ENCODE results near the gene BACE1. TPM values are rescaled to one million over a fixed set of nuclear protein-coding genes. Genes with fewer than 3 reads are reported as not detected.

Gene BACE1
- total RNA-seq, 1 experiment from 2014 or later, result 9.6 TPM

DNA sequence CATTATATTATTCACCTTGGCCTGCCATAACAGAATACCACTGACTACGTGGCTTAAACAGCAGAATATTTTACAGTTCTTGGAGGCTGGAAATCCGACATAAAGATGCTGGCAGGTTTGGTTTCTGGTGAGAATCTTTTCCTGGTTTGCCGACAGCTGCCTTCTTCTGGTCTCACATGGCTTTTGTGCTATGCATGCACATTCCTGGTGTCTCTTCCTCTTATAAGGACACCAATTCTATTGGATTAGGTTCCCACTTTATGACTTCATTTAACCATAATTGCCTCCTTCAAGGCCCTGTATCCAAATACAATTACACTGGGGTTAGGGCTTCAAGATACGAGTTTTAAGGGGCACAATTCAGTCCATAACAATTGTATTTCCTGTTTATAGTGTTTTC is 66.5 kb downstream of the BACE1 start:
- ChIA-PET CTCF (no interaction called here), POLR2A (ENCODE audit: unreplicated experiment) (no interaction called here)
- Histone ChIP-seq H3F3A (ENCODE audit: insufficient read depth, low read depth) (no peaks in the 10 kb centered on the region), H4K20me1 (ENCODE audit: insufficient read depth) (no peaks in the 10 kb centered on the region), H3K9me3 (ENCODE audit: insufficient read depth, low read depth) (no peaks in the 10 kb centered on the region), H3K9me2 (ENCODE audit: insufficient read depth) (no peaks in the 10 kb centered on the region), H3K4me2 (no peak overlapping the region), H2AFZ (no peak overlapping the region), H3K4me1 (replicated peaks; ENCODE audit: insufficient read depth) (no peaks in the 10 kb centered on the region), H3K27ac (no peak overlapping the region), H3K27me3 (ENCODE audit: insufficient read depth, low read depth) (no peaks in the 10 kb centered on the region), H3K36me3 (ENCODE audit: low read depth) (peaks cover 22% of the 10 kb centered on the region), H3K4me3 (no peak overlapping the region), H3K79me2 (ENCODE audit: low read depth) (no peaks in the 10 kb centered on the region)
- no peak for TF ChIP-seq CTCF (conservative IDR thresholded peaks at IDR 0.05)
- no peak for TF ChIP-seq EZH2 (IDR thresholded peaks at IDR 0.05; ENCODE audit: low read depth)
- DNase-seq, result no peak
- intact Hi-C loops (cut with micrococcal nuclease; ENCODE audit: unreplicated experiment), result no loop called here
- BruUV-seq (replicated peaks), result no TSS peak

- TF ChIP-seq EZH2 (IDR thresholded peaks at IDR 0.05; ENCODE audit: low read depth) (no peak), CTCF (conservative IDR thresholded peaks at IDR 0.05) (no peak)
- Histone ChIP-seq H3K9me3 (ENCODE audit: insufficient read depth, low read depth) (no peaks in the 10 kb centered on the region), H3K27me3 (ENCODE audit: insufficient read depth, low read depth) (no peaks in the 10 kb centered on the region), H3K79me2 (ENCODE audit: low read depth) (no peaks in the 10 kb centered on the region), H3K4me2 (no peak overlapping the region), H4K20me1 (ENCODE audit: insufficient read depth) (no peaks in the 10 kb centered on the region), H3K9me2 (ENCODE audit: insufficient read depth) (no peaks in the 10 kb centered on the region), H3K4me3 (no peak overlapping the region), H3K27ac (no peak overlapping the region), H3F3A (ENCODE audit: insufficient read depth, low read depth) (no peaks in the 10 kb centered on the region), H2AFZ (no peak overlapping the region), H3K4me1 (replicated peaks; ENCODE audit: insufficient read depth) (no peaks in the 10 kb centered on the region), H3K36me3 (ENCODE audit: low read depth) (peaks cover 26% of the 10 kb centered on the region)
- DNase-seq, result no peak
- no TSS peak for BruUV-seq (replicated peaks)
- POLR2A ChIA-PET (ENCODE audit: unreplicated experiment), result interaction anchor here (0.6 kb wide), 1 partner anchor 104 kb away, joined by 17 read pairs; the partner anchor contains the start of gene PAFAH1B2
- intact Hi-C loops (cut with micrococcal nuclease; ENCODE audit: unreplicated experiment), result no loop called here
- CTCF ChIA-PET, result no interaction called here
These were observed 67.7 kb downstream of the BACE1 start for GRCh38 chr11:117248341-117248740.

DNA sequence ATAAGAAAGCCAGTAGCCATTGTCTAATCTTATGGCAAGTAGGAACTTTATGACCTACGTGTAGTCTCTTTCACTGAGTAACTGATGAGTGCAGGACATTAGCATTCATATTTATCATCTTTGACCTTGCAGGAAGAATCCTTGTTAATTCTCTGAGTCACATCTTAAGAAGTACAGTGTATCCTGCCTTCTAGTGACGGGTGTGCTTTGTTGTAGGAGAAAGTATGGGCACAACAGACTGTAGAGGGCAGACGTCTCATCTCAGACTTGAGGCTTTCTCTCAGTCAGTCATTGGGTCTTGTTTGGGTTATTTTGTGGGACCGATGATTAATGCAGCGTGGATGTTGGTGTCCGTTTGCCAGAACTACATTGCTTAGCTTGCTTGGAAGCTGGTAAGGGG is 76.8 kb downstream of the BACE1 start:
- H3K36me3 ChIP-seq (ENCODE audit: low read depth), result peaks cover 7% of the 10 kb centered on the region
- H4K20me1 ChIP-seq (ENCODE audit: insufficient read depth), result no peaks in the 10 kb centered on the region
- H3K9me3 ChIP-seq (ENCODE audit: insufficient read depth, low read depth), result no peaks in the 10 kb centered on the region

More for the DNA sequence above, 76.8 kb downstream of the BACE1 start:
- no peaks in the 10 kb centered on the region for H3K4me1 ChIP-seq (replicated peaks; ENCODE audit: insufficient read depth)
- no peak overlapping the region for H3K27ac ChIP-seq
- H3K4me2 ChIP-seq, result no peak overlapping the region
- no peak for TF ChIP-seq EZH2 (IDR thresholded peaks at IDR 0.05; ENCODE audit: low read depth)
- TF ChIP-seq CTCF (conservative IDR thresholded peaks at IDR 0.05), result no peak
- no peaks in the 10 kb centered on the region for H3K9me2 ChIP-seq (ENCODE audit: insufficient read depth)
- peaks cover 12% of the 10 kb centered on the region; the same call in 1 of the 2 replicates for H3F3A ChIP-seq (ENCODE audit: insufficient read depth, low read depth)
- intact Hi-C loops (cut with micrococcal nuclease; ENCODE audit: unreplicated experiment), result no loop called here
- no TSS peak for BruUV-seq (replicated peaks)
- no peak overlapping the region for H3K4me3 ChIP-seq
- H3K79me2 ChIP-seq (ENCODE audit: low read depth), result peaks cover under 1% of the 10 kb centered on the region; the same call in 1 of the 2 replicates
- H2AFZ ChIP-seq, result no peak overlapping the region
- no peak for DNase-seq
- no peaks in the 10 kb centered on the region for H3K27me3 ChIP-seq (ENCODE audit: insufficient read depth, low read depth)
- ChIA-PET POLR2A (ENCODE audit: unreplicated experiment) (no interaction called here), CTCF (no interaction called here)

Data from PC-9 (cell line).